Left cardiac atrium (tissue), 4 donors: ENCODE results near the gene SSBP3. TPM values are rescaled to one million over a fixed set of nuclear protein-coding genes. Genes with fewer than 3 reads are reported as not detected.
A peak's percentile ranks its signal among the peaks of the same experiment; 100 is the strongest.

ENCODE experiments used
- ATAC-seq, 2 donors: fragments of 200-7000 bp; cut with Tn5 transposase; one replicate each; pipeline ENCODE4 v1.9.1; 2020; ENCODE audit warnings: mild to moderate bottlenecking in 2 of 2, moderate library complexity in 2 of 2
- DNase-seq: peaks from one replicate; pipeline ENCODE4 v3.0.0-alpha.2; 2020
- intact Hi-C, 2 donors: fragments of 100-400 bp; cut with DNase I; formaldehyde crosslinking; loops; one replicate each; pipeline versions ENCODE4 v1.14.1 to v1.15.1; 2022 to 2023
- total RNA-seq, 2 donors: library from RNA; stranded (reverse); fragmentation: NEBNext Ultra II Directional; extraction: Animal tissue kit (Norgen Biotek cat#: 25700); gene quantifications; one replicate each; pipeline ENCODE4 v1.2.1, GENCODE V29; 2021
- donor health status: DM: no; HTN: yes; CAD: no.
- donor health status: DM: no; HTN: yes; CAD: no; lungs with severe emphysema.
- donor health status: DM: yes; HTN: yes; CAD: no.
- donor health status: Dilated cardiomyopathy.

The SSBP3 gene
- total RNA-seq, 2 donors from 2014 or later: 23.9 to 45.1 TPM

GRCh38 chr1:54284781-54285529 is 121.2 kb downstream of the SSBP3 start:
- no peak for DNase-seq
- ATAC-seq: no peak
- intact Hi-C loops: no loop called here

DNA sequence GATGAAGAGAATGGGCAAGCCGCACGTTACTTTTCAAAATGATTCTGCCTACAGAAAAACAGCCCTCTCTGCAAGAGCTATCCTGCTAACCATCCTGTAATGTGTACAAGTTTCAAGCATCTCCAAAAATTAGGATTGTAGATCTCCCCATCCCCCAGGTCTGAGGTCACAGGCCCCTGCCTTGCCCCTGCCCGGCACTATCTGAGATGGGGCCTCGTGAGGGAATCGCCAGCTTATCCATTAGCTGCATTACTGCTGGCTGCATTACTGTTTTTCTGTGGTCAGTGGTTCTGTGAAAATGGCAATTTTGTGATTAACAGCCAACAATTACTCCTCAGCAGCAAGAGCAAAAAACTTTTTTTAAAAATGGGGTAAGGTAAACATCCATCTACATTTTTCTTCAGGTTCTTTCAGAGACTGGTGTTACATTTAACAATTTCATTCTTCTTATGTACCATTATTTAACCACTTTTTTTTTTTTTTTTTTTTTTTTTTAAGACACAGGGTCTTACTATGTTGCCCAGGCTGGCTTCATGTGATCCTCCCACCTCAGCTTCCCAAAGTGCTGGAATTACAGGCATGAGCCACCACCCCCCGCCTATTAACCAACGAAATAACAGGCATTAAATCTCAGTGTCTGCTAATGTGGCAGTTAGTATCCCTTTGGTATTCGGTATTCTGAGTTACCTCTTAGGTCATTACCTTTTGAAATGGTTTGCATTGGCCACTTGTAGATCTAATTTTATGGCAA is 122.4 kb downstream of the SSBP3 start:
- intact Hi-C loops: no loop called here

DNA sequence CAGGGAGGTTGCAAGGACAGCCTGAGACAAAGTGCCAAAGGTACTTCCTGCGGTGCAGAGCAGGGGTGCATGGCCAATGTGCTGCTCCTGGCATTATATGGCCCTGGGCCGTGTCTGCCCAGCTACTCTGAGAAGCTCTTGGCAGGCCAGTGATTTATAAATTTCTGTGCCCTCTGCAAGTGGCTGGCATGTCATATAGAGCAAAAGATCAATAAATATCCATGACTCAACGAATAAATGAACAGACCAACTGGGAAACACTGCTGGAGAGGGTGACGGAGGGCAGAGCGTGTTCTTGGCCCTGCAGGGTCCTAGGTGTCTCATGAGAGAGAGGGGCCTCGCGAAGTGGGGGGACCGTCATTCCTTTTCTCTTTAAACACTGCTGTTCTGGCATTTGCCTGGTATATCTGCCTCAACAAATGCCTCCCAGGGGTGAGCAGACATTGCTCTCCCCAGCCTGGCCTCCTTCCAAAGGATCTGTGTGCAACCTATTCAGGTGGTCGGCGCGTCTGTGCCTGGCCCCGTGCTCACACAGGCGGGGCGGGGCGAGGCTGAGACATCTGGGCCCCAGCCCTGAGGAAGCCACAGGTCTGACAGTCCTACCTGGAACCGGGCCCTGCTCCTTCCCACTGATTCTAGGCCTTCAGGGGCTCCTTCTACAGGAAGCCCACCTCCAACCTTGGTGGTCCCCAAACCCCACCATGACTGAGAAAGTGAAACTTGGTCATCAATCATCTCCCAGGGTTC is 123.9 kb downstream of the SSBP3 start:
- intact Hi-C loops: no loop called here
- ATAC-seq: no peak
- DNase-seq: peak; percentile 14

More for the DNA sequence above, 122.4 kb downstream of the SSBP3 start:
- no peak for ATAC-seq
- no peak for DNase-seq

DNA sequence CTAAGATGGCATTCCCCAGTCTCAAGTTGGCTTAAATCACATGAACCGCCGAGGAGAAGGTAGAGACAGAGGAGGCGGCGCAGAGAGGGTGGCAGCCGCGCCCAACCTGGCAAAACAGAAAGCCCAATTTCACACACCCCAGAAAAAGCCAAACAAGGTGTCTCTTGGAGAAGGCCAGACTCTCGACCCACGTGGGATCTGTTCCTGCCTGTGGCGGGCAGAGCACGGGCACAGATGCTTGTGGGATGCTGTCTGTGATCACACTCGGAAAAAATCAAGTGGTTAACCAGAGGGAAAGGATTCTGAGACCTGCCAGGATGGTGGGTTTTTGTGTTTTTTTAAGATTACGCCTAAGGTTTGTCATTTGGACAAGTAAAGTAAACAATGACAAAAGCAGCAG is 125.5 kb downstream of the SSBP3 start:
- intact Hi-C loops: no loop called here
- no peak for DNase-seq
- no peak for ATAC-seq

DNA sequence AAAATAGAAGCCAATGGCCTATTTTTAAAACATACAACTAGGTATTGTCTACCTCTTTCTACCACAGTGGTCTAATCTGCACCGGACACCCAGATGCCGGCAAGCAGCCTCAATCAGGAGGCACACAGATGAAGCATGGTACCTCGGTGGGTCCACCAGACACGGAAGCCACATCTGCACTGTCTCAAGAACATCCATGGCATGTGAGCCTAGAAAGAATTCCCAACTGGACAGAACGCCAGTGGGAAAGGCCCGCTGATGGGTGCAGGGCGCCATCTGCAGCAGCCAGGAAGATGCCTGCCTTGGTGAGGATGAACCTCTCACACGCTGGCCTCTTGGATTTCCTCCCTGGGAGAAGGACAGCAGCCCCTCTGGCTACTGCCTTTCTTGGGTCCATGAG is 126.7 kb downstream of the SSBP3 start:
- intact Hi-C loops: loop anchor here (10.0 kb wide), 3 partner anchors 75 to 155 kb away; partner anchors contain the start of genes SSBP3 (in 2 of the 2), CYB5RL (in 1 of the 2) and MRPL37 (in 1 of the 2)
- no peak for DNase-seq
- ATAC-seq: no peak

DNA sequence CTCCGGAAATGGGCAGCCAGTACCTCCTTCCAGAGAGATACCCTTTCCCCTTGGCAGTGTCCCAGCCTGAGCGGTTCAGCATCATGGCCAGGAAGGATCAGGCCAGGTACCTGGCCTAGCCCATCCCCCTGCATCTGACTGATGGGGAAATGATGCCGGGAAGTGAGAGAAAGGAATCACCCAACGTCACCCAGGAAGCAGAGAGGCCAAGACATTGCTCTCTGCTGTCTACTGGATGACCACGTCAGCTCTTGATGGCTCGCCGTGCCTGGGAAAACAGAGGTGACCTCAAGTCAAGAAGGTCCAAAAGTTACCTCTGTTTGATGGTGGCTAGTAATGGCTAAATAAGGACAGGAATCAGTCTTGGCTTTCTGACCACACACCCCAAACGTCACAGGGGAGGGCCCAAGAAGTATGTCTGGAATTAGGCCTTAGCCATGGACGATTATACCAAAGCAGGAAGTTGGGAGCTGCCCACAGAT is 127.2 kb downstream of the SSBP3 start:
- DNase-seq (no peak), ATAC-seq (no peak)
- intact Hi-C loops: loop anchor here (10.0 kb wide), 3 partner anchors 74 to 154 kb away; partner anchors contain the start of genes SSBP3 (in 2 of the 2), CYB5RL (in 1 of the 2) and MRPL37 (in 1 of the 2)

DNA sequence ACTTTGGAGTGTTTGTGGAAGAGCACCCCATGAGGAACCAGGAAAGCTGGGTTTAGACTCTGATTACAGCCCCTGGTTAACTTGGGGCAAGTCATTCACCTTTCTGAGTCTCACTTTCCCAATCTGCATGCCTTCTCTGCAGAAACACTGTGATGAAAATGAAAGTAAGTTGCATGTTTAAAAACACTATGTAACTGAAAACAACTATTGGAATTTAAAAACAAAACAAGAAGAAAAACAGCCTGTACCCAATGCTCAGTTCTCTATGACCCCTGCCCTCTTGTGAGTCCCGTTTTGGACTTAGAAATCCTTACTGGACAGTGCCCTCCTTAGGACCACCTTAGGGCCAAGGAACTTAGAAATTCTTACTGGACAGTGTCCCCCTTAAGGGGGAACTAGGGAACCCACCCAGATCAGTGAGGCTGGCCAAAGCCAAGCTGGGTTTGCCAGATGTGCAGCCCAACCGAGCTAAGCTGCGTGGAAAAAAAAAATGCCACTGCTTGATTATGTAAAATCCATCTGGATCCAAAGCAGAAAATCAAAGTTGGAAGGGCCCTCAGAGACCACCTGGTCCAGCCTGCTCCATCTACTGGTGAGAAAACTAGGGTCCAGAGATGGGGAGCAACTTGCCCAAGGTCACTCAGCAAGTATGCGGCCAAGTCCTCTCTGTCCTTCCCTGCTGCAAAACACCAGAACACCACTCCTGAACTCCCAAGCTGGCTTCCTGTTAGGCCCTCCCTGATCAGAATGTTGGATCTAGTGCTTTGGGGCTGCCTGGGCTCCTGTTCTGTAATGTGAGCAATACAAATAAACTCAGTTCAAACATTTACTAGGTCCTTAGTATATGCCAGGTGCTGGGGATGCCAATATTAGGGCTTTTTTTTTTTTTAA is 128.5 kb downstream of the SSBP3 start:
- intact Hi-C loops: loop anchor here (10.0 kb wide), 3 partner anchors 73 to 153 kb away; partner anchors contain the start of genes SSBP3 (in 2 of the 2), CYB5RL (in 1 of the 2) and MRPL37 (in 1 of the 2)

DNA sequence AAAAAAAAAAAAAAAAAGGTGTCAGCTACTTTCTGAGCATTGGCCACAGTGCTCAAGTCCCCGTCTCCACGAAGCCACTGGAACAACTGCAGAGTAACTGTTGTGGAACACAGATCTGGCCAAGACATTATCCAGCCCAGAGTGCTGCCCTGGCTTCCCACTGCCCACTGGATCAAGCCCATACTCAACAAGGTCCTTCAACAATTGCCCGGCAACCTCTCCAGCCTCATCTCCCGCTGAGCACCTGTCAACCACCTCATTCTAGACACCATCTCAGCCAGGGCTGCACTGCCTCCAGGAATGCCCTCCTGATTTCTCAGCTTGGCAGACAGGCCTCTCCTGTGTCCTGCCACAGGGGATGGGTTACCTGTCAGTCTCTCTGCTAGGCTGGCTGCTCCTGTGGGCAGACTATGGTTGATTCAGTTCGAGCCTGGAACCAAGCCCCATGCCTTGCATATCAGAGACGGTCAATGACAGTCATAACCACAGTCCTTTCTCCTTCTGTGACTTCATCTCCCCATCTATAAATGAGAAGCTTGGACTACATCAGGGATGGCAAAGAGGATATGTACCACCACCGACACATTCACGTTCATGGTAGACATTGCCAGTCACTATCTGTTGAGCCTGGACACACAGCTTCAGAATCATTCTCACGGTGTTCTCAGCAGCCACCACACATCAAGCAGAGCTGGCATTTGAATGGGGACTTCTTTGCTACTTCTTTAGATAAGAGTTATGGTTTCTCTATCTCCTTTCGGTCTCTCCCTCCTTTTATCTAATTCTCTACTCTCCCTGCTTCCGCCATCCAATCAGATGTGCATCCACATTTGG is 129.4 kb downstream of the SSBP3 start:
- ATAC-seq (peak in 1 of 2 donors; percentile 2), DNase-seq (no peak)
- intact Hi-C loops: loop anchor here (10.0 kb wide), 3 partner anchors 72 to 152 kb away; partner anchors contain the start of genes SSBP3 (in 2 of the 2), CYB5RL (in 1 of the 2) and MRPL37 (in 1 of the 2)

More for the DNA sequence above, 128.5 kb downstream of the SSBP3 start:
- DNase-seq (no peak), ATAC-seq (no peak)

DNA sequence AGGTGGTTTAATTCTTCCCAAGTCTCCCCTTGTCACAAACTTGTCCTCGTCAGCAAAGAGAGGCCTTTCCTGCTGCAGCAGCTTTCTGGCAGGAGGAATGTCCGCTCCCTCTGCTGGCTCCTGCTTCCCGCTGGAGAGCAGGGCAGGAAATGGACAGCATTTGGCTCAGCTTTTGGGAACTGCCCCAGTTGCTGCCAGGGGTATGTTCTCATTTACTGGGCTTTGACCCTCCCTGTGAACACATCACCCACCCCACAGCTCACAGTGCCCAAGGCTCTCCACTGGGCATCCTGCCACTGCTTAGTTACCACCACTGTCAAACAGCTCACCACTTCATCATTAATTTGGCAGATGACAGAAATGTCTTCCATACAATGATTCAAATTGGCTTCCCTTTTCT is 130.8 kb downstream of the SSBP3 start:
- DNase-seq (peak; percentile 83), ATAC-seq (peak; percentile 50 to 66)
- intact Hi-C loops: loop anchor here (10.0 kb wide), 3 partner anchors 71 to 151 kb away; partner anchors contain the start of genes SSBP3 (in 2 of the 2), CYB5RL (in 1 of the 2) and MRPL37 (in 1 of the 2)

- intact Hi-C loops: loop anchor here (10.0 kb wide), 3 partner anchors 70 to 150 kb away; partner anchors contain the start of genes SSBP3 (in 2 of the 2), CYB5RL (in 1 of the 2) and MRPL37 (in 1 of the 2)
- no peak for DNase-seq
- no peak for ATAC-seq
Observed at GRCh38 chr1:54274881-54275280, 131.3 kb downstream of the SSBP3 start.

DNA sequence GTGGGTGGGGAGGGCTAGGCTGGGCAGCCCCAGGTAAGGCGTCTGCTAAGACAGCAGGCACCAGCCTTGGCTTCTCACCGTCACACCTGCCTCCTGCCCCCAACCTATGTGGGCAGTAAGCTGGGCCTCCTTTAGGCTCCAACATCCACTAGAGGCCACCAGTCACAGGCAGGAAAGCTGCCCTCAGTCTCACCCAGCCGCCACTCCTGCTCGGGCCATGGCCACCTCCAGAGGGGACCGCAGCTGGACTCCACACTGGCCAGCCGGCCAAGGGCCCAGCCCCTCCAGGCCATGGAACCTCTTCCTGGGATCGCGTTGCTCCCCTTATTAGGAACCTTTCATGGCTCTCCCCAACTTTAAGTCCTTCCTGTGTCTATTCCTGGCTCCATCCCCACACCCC is 131.7 kb downstream of the SSBP3 start:
- intact Hi-C loops: loop anchor here (10.0 kb wide), 3 partner anchors 70 to 150 kb away; partner anchors contain the start of genes SSBP3 (in 2 of the 2), CYB5RL (in 1 of the 2) and MRPL37 (in 1 of the 2)
- ATAC-seq (no peak), DNase-seq (no peak)

DNA sequence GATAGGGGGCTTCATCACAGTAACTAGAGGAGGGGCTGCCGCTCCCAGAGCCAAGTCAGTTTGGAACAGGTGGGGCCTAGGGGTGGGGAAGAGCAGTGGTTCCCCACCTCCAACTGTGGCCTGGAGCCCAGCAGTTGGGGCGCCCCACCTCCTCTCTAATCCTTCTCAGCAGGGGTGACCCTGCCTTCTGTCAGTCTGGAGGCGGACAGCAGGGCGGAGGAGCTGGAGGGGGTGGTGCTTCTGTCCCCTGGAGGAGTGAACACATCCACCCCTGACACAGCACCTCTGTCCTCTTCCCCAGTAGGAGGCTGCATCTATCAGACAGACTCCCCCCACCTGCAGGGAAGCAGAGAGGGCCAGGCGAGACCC is 132.4 kb downstream of the SSBP3 start:
- DNase-seq: no peak
- intact Hi-C loops: loop anchor here (10.0 kb wide), 3 partner anchors 69 to 149 kb away; partner anchors contain the start of genes SSBP3 (in 2 of the 2), CYB5RL (in 1 of the 2) and MRPL37 (in 1 of the 2)
- peak; percentile 29 to 36 for ATAC-seq

DNA sequence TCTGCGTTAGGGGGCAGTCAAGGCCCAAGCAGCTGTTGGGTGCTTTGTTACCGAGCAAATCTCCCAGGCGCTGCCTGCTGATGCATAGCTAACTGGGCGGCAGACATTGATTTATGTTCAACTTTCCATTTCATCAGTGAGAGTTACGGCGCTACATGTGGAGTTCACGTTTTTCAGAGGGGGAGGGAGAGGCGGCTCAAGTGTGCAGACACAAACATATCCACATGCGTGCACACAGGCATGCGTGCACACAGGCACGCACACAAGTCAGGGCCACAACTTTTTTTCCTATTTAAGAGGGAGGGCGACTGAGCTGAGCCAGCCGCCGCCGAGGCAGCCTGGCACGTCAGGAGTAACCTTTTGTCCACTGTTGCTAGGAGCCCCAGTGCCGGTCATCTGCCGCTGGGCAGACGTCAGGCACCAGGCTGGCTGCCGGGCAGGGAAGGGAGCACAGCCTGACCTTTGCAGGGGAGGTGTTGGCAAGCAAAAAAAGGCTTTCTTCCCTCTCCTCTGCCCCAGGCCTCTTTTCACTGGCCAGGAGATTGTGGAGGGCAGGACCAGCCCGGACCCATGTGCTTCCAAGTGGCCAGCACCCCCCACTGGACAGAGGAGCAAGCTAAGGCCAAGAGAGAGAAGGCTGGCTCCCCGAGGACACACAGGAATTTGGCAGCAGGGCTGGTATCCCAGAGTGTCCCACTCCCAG is 133.0 kb downstream of the SSBP3 start:
- ATAC-seq: peak; percentile 67 to 78
- DNase-seq: peak; percentile 73
- intact Hi-C loops: loop anchor here (10.0 kb wide), 3 partner anchors 68 to 148 kb away; partner anchors contain the start of genes SSBP3 (in 2 of the 2), CYB5RL (in 1 of the 2) and MRPL37 (in 1 of the 2)

DNA sequence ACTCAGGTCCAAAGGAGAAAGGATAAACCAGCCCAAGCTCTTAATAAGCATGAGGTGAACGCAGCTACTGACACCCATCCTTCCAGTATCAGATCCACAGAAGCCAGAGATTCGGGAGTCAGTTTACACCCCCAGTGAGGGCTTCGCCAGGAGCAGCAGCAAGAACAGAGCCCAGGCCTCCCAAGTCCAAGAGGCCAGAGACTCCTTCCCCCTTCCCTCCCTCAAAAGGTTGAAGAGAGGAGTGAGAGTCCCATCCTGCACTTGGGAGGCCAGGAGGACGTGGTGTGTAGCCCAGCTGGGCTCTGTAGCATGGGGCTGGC is 133.5 kb downstream of the SSBP3 start:
- ATAC-seq: no peak
- intact Hi-C loops: loop anchor here (10.0 kb wide), 3 partner anchors 68 to 148 kb away; partner anchors contain the start of genes SSBP3 (in 2 of the 2), CYB5RL (in 1 of the 2) and MRPL37 (in 1 of the 2)

GRCh38 chr1:54272134-54272533 is 134.1 kb downstream of the SSBP3 start:
- DNase-seq (no peak), ATAC-seq (no peak)
- intact Hi-C loops: loop anchor here (10.0 kb wide), 3 partner anchors 67 to 147 kb away; partner anchors contain the start of genes SSBP3 (in 2 of the 2), CYB5RL (in 1 of the 2) and MRPL37 (in 1 of the 2)

More for the DNA sequence above, 133.5 kb downstream of the SSBP3 start:
- DNase-seq: no peak

DNA sequence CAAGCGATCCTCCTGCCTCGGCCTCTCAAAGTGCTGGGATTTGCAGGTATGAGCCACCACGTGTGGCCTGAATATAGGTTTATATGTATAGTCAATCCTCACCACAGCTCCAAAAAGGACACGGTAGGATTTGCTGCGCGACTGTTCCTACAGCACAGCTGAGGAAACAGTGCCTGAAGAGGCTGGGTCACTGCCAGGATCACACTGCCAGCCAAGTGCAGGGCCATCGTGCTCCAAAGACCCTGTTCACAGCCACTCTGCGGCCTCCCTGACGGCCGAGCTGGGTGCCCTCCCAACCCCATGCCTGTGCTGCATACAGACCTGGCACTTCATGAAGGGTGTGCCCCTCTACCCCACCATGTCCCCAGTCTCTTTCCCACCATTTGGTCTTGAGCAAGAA is 134.9 kb downstream of the SSBP3 start:
- DNase-seq (no peak), ATAC-seq (no peak)
- intact Hi-C loops: loop anchor here (10.0 kb wide), 3 partner anchors 67 to 147 kb away; partner anchors contain the start of genes SSBP3 (in 2 of the 2), CYB5RL (in 1 of the 2) and MRPL37 (in 1 of the 2)
